ENCODE data around the gene P2RX4.
"Not testable (repeated sequence)": the region's sequence is repeated elsewhere in the genome, so short reads cannot be mapped to it uniquely, and the experiment has no call there.

Gene P2RX4

GRCh38 chr12:121277374-121277759 is 67.4 kb downstream of the P2RX4 start:
- no peak for DNase-seq (ENCODE audit: low read depth)

- no peak for DNase-seq (ENCODE audit: low read depth)
Measured at GRCh38 chr12:121278169-121279070, 68.5 kb downstream of the P2RX4 start.

GRCh38 chr12:121279071-121279375 is 69.1 kb downstream of the P2RX4 start:
- no peak for DNase-seq (ENCODE audit: low read depth)

GRCh38 chr12:121279507-121279915 is 69.6 kb downstream of the P2RX4 start:
- DNase-seq (ENCODE audit: low read depth) = no peak

GRCh38 chr12:121280531-121280930 is 70.6 kb downstream of the P2RX4 start:
- DNase-seq (ENCODE audit: low read depth) = not testable (repeated sequence)

GRCh38 chr12:121281116-121281515 is 71.2 kb downstream of the P2RX4 start:
- not testable (repeated sequence) for DNase-seq (ENCODE audit: low read depth)

- DNase-seq (ENCODE audit: low read depth) = no peak
Measured at GRCh38 chr12:121282072-121282742, 72.3 kb downstream of the P2RX4 start.

- not testable (repeated sequence) for DNase-seq (ENCODE audit: low read depth)
Measured at GRCh38 chr12:121282910-121283309, 73.0 kb downstream of the P2RX4 start.

- no peak for DNase-seq (ENCODE audit: low read depth)
Measured at GRCh38 chr12:121283388-121283787, 73.5 kb downstream of the P2RX4 start.
